Measurements from ENCODE around the gene LLGL2. TPM values are rescaled to one million over a fixed set of nuclear protein-coding genes. Genes with fewer than 3 reads are reported as not detected.
"Not testable (repeated sequence)": the region's sequence is repeated elsewhere in the genome, so short reads cannot be mapped to it uniquely, and the experiment has no call there.

The LLGL2 gene
- total RNA-seq, 1 donor from 2014 or later: 21.6 TPM

- intact Hi-C loops (cut with micrococcal nuclease): no loop called here
Measured at GRCh38 chr17:75507733-75508719, 17.5 kb upstream of the LLGL2 start.

DNA sequence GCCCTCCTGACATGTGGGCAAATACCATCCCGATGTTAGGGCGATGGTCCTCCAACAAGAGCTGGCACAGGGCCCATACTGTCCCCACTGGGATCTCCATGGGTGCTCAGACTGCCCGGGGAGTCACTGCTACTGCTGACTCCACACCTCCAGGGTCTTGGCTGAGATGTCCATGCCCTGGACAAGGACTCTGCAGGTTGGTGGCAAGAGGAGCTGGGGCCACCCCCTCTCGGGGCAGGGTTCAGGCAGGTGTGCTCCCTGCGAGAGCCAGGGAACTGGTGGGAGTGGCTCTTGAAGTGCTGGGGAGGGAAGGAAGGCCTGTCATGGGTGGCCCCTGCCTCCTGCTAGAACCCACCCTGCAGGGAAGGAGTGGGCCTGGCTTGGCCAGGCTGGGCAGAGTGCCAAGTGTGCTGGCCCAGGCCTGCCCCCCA lies 16.6 kb upstream of the LLGL2 start:
- intact Hi-C loops (cut with micrococcal nuclease): no loop called here

DNA sequence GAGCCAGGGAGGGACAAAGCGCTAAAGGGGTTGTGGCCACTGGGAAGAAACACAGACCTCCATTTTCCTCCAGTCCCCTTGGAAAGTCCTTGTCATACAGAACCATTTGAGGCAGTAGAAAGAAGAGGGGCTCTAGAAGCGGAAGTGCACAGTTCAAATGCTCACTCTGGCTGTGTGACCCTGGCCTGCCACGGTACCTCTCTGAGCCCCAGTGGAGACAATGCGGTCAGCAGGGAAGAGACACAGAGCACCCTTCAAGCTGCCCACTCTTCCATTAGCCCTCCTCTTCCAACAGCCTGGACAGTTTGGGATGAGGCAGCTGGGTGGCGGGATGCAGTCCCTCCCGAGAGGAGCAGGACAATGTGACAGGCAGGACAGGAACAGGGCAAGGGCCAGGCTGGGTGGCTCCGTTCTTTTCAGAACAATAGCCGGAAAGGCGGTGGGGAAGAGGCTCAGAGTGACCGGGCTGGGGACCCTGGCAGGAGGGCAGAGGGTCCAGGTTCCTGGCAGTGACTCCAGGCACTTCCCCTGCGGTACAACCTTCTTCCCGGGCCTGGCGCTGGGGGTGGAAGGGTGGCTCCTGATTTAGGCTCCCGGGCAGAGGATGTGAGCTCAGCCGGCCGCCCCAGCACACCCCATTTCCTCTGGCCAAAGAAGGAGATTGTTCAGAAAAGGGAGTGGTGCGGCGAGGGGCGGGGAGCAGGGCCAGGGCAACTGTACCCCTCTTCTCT lies 15.8 kb upstream of the LLGL2 start:
- intact Hi-C loops (cut with micrococcal nuclease): loop anchor here (10.0 kb wide), 2 partner anchors 475 to 525 kb away; partner anchors contain the start of gene CDR2L

DNA sequence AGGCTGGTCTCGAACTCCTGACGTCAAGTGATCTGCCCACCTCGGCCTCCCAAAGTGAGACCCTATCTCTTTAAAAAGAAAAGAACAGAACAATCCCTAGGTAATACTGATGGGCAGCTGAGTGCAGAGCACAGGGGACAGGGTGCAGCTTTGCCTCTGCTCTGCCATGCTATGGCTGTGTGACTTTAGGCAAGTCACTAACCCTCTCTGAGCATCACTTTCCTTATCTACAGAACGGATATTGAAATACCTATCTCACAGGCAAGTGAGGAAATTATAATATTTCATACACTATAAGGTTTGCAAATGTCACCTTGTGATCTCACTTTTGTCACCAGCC lies 14.3 kb upstream of the LLGL2 start:
- intact Hi-C loops (cut with micrococcal nuclease): loop anchor here (10.0 kb wide), 2 partner anchors 476 to 526 kb away; partner anchors contain the start of gene CDR2L

- intact Hi-C loops (cut with micrococcal nuclease): loop anchor here (10.0 kb wide), 2 partner anchors 477 to 527 kb away; partner anchors contain the start of gene CDR2L
Measured at GRCh38 chr17:75511610-75512575, 13.6 kb upstream of the LLGL2 start.

GRCh38 chr17:75512926-75513640 lies 12.4 kb upstream of the LLGL2 start:
- intact Hi-C loops (cut with micrococcal nuclease): loop anchor here (10.0 kb wide), 2 partner anchors 478 to 528 kb away; partner anchors contain the start of gene CDR2L

GRCh38 chr17:75513641-75514000 lies 11.9 kb upstream of the LLGL2 start:
- intact Hi-C loops (cut with micrococcal nuclease): loop anchor here (10.0 kb wide), 2 partner anchors 479 to 529 kb away; partner anchors contain the start of gene CDR2L

DNA sequence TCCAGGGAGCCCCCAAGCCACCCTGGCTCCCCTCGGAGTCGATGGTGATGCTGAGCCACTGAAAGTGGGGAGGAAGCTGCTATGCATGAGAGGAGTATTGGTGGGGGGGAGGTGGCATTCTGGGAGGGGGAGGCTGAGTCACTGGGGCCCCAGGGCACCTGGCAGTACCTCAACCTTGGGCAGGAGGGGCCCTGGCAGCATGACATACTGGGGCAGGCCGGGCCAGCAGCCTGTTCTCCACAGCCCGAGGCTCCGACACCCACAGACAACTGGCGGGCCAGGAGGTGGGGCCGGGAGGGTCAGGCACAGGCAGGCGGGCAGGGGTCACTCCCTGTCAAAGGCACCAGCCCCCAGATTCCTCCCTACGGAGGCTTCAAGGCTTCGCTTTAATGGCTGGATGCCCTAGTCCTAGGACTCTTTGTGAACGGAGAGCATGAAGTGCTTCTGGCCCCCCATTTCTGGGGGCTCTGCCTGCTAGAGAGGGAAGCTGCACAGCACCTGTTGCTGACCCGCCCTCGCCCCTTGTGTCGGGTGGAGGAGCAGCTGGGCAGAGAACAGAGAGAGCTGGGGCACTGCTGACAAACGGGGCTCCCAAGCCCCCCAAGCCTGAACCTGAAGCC lies 11.1 kb upstream of the LLGL2 start:
- intact Hi-C loops (cut with micrococcal nuclease): loop anchor here (10.0 kb wide), 2 partner anchors 480 to 530 kb away; partner anchors contain the start of gene CDR2L

- intact Hi-C loops (cut with micrococcal nuclease): loop anchor here (5.0 to 10.0 kb wide), 5 partner anchors 243 to 530 kb away; partner anchors contain the start of genes CDR2L, MIF4GD, UNK and WBP2
Measured at GRCh38 chr17:75514919-75515495, 10.5 kb upstream of the LLGL2 start.

DNA sequence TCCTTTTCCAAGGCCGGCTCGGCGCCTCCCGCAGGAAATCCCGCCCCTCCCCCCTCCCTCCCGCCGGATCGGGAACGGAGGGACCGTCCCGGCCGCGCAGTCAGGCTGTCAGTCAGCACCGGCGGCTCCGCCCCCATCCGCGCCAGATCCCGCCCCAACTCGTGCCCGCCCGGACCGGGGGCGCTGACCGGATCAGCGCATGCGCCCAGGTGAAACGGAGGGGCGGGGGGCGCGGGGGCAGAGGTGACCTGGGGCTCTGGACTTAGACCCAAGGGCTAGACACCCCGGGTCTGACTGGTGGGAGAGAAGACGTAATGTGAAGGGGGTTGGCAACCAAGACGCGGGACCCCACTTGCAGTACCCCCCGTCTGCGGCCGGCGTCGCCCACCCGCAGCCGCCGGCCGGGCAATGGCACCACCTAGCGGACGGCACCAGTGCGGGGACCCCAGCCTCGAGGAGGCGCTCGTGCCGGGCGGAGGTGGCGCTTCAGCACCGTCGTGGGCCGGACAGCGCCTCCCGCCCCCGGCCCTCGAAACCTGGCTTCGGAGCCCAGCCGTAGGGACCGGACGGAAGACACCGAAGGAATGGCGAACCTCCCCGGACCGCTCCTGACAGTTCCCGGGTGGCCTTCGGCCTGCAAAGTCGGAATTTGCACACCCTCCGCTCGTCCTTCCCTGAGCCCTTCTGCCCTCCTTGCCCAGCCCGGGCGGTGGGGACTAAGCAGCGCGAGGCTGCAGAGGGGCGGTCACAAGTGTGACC lies 9.8 kb upstream of the LLGL2 start, which contains the start of gene CASKIN2:
Gene CASKIN2, minus strand, starts transcription at position 42 of the 759 bp plus-strand sequence. CDS start 1,733 bp downstream, outside the sequence.
- intact Hi-C loops (cut with micrococcal nuclease): loop anchor here (1.0 to 10.0 kb wide), 12 partner anchors 10 to 531 kb away; partner anchors contain the start of genes CDR2L, GRB2, LLGL2 and MIF4GD

DNA sequence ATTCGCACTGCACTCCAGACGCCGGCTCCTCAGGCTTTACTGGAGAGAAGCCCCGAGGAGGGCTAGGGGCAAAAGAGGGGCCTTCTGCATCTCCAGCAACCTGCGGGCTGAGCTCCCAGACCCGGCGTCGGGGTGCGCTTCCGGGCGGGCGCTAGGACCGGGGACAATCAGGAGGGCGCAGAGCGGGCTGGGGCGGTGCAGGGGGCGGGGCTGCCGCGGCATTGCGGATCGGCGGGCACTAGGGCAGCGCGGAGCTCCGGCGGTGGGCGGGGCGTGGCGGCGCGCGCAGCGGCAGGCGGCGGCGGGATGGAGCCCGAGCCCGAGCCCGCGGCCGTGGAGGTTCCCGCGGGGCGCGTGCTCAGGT lies 9.3 kb upstream of the LLGL2 start, which contains the start of gene TSEN54:
Gene TSEN54, plus strand, starts transcription at position 274 of the 364 bp plus-strand sequence. Its CDS starts 33 bp downstream, at position 307.
- intact Hi-C loops (cut with micrococcal nuclease): loop anchor here (1.0 to 10.0 kb wide), 12 partner anchors 9 to 531 kb away; partner anchors contain the start of genes CDR2L, GRB2, LLGL2 and MIF4GD

GRCh38 chr17:75516619-75517296 lies 8.7 kb upstream of the LLGL2 start:
- intact Hi-C loops (cut with micrococcal nuclease): loop anchor here (1.0 to 10.0 kb wide), 12 partner anchors 9 to 532 kb away; partner anchors contain the start of genes CDR2L, GRB2, LLGL2 and MIF4GD

DNA sequence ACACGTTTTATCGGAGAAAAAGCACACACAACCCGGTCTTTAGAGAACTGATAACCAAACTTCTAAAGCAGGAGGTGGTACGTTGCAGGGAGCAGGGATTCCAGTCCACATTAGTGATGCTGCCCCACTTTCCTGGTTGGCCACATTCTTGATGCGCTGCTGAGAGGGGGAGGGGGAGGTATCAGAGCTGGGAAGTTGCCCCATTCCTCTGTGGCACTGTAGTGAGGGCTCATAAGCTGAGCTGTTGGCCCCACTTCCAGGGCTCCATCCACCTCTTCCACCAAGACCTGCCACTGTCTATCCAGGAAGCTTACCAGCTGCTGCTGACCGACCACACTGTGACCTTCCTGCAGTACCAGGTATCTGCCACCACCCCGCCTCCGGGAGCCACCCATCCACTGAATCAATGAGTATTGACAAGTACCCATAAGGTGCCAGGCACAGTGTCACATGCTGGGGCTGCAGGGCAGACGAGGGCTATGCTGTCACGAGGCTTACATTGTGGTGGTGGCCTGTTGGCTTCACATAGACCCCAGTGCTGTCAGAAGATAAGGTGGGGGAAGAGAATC lies 8.1 kb upstream of the LLGL2 start:
- intact Hi-C loops (cut with micrococcal nuclease): loop anchor here (5.0 to 10.0 kb wide), 5 partner anchors 245 to 533 kb away; partner anchors contain the start of genes CDR2L, MIF4GD, UNK and WBP2

GRCh38 chr17:75518201-75518600 lies 7.3 kb upstream of the LLGL2 start:
- intact Hi-C loops (cut with micrococcal nuclease): loop anchor here (1.0 to 10.0 kb wide), 6 partner anchors 246 to 727 kb away; partner anchors contain the start of genes CDR2L, MIF4GD, UNK and WBP2

GRCh38 chr17:75518983-75519537 lies 6.4 kb upstream of the LLGL2 start:
- intact Hi-C loops (cut with micrococcal nuclease): loop anchor here (1.0 to 10.0 kb wide), 6 partner anchors 247 to 728 kb away; partner anchors contain the start of genes CDR2L, MIF4GD, UNK and WBP2

DNA sequence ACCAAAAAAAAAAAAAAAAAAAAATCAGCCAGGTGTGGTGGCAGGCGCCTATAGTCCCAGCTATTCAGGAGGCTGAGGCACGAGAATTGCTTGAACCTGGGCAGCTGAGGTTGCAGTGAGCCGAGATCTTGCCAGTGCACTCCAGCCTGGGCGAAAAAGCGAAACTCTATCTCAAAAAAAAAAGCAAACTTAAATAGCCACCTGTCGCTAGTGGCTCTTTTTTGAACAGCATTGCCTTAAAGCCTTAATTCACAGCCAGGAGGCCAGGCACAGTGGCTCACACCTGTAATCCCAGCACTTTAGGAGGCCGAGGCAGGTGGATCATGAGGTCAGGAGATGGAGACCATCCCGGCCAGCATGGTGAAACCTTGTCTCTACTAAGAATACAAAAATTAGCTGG lies 5.1 kb upstream of the LLGL2 start:
- intact Hi-C loops (cut with micrococcal nuclease): not testable (repeated sequence)

Data from T-helper 1 cell treated with Interleukin-12 subunit alpha and Interleukin-12 subunit beta and Interleukin-4 antibody, amounts not matched to agents 30 ng/mL and 1 ng/mL, for 36 hours (primary cell).